ENCODE results near the gene DSP.

DNA sequence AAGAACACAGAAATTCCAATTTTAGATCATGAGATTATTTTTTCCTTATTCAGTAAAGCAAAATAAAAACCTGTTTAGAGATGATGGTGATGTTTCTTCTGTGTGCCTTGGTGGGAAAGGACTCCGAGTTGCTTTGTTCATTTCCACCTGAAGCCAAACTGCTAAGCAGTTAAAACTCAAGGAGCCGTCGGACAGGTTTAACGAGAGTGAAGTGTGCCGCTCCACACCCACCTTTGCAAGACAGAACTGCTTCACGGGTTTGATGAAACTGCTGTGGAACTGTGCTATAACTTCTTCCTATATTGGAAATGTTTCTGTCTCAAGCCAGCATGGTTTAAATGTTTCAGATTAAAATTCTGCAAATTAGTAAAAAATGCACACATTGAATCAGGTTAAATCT, 9.2 kb upstream of the DSP start:
- TF ChIP-seq ZNF274 (IDR thresholded peaks at IDR 0.05; ENCODE audit: low read depth, low read length) (no peak), YY1 (IDR thresholded peaks at IDR 0.05; ENCODE audit: insufficient read depth, insufficient read length) (no peak), SUZ12 (IDR thresholded peaks at IDR 0.05; ENCODE audit: extremely low read depth, insufficient read depth, insufficient read length) (no peak)

All from NT2/D1 (cell line).